Epithelial cell of esophagus (primary cell): Measurements from ENCODE around the gene TLE1.

Experiments used
- DNase-seq: peaks from one replicate; pipeline ENCODE4 v3.0.0; 2010; ENCODE audit warnings: low read depth
- H3K4me3 ChIP-seq: 2 replicates; pipeline ENCODE4 v1.5.1; 2011; ENCODE audit warnings: mild to moderate bottlenecking, low read length, control low read depth
- TF ChIP-seq, protein P1 (sequence below): IDR thresholded peaks from 2 replicates; pipeline ENCODE4 v1.5.1; 2011; ENCODE audit warnings: low read depth, mild to moderate bottlenecking, low read length, control low read depth, inconsistent platforms; ENCODE audit not compliant: insufficient read depth; ENCODE audit errors: missing control alignments

TLE1 gene

DNA sequence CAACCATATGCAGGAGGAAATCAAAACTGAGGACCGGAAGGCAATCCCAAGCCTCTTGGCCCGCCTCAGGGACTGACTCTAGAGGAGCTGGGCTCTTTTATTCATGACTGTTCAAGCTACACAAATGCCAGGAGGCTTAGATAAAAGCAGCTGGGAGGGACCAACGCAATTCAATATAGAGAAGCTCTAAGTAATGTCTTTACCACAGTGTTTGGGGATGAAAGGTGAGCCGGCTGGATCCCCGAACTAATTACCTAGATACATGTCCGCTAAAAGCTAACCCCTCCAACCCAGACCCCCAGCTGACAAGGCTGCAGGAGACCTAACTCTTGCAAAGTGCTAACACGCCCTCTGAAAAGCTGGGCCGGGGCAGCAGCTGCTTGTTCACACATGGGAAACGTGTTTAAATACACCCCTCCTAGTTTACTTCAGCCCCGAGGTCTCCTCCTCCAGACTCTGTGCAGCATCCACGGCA lies 67.5 kb downstream of the TLE1 start:
- no peak for DNase-seq
- H3K4me3 ChIP-seq: no peak overlapping the region
- TF ChIP-seq, protein P1, sequence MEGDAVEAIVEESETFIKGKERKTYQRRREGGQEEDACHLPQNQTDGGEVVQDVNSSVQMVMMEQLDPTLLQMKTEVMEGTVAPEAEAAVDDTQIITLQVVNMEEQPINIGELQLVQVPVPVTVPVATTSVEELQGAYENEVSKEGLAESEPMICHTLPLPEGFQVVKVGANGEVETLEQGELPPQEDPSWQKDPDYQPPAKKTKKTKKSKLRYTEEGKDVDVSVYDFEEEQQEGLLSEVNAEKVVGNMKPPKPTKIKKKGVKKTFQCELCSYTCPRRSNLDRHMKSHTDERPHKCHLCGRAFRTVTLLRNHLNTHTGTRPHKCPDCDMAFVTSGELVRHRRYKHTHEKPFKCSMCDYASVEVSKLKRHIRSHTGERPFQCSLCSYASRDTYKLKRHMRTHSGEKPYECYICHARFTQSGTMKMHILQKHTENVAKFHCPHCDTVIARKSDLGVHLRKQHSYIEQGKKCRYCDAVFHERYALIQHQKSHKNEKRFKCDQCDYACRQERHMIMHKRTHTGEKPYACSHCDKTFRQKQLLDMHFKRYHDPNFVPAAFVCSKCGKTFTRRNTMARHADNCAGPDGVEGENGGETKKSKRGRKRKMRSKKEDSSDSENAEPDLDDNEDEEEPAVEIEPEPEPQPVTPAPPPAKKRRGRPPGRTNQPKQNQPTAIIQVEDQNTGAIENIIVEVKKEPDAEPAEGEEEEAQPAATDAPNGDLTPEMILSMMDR: no peak

DNA sequence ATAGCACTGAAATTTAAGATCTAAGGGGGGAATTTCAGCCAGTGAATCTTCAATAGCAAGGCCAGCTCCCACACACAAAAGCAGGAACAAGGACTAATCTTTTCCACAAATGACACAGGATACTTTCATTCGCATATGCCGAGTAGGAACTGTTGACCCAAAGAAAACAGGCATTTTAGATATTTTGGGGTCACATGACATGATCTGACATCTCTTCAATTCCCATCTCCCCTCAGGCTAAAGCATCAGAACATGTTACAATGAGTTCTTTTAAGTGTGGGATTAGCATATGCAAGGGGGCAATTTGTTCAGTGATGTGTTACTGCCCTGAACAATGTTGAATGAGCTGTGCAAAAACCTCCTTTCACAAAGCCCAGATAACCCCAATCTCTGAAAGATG lies 68.2 kb downstream of the TLE1 start:
- TF ChIP-seq, protein P1: no peak
- H3K4me3 ChIP-seq: no peak overlapping the region
- DNase-seq: no peak

DNA sequence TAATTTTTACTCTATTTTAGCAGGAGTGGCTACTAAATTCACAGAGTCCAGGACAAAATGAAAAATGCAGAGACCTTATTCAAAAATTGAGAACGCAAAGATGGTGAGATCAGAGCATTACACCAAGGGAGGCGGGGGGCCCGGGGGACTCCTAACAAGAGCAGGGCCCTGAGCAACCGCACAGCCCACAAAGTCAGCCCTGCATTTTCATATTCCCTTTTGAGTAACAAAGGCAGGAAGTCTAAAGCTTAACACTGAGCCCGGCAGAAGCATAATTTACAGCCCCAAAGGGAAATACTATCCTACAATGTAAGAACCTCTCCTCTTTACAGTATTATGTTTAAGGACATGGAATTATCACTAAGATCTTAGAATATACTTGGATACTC lies 69.4 kb downstream of the TLE1 start:
- TF ChIP-seq, protein P1: no peak
- no peak for DNase-seq
- no peak overlapping the region for H3K4me3 ChIP-seq

DNA sequence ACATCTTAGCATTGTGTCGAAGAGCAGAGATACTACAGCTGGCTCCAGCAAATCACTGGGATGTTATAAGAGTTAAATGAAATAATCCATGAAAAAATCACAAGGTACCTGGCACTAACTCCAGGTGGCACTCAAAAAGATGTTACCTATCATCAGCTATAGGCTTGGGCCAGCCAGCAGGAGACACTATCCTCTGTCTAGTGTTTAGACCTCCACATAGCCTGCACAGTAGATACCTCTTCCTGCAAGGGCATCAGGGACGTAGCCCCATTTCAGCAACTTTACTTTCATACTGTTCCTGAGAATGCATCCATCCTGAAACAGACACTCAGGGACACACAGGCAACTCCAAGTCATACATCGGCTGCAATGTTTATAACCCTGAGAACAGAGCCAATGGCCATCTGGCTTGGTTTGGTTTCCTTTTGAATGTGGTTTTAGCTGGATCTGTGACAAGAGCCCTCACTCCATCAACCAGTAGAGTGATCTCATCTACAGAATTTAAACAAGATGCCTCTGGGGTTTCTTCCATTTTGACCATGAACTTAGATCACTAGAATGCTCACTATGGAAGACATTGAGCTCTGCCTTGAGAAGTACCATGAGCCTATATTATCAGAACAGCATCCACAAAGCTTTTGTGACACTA lies 69.9 kb downstream of the TLE1 start:
- TF ChIP-seq, protein P1: no peak
- no peak overlapping the region for H3K4me3 ChIP-seq
- no peak for DNase-seq

DNA sequence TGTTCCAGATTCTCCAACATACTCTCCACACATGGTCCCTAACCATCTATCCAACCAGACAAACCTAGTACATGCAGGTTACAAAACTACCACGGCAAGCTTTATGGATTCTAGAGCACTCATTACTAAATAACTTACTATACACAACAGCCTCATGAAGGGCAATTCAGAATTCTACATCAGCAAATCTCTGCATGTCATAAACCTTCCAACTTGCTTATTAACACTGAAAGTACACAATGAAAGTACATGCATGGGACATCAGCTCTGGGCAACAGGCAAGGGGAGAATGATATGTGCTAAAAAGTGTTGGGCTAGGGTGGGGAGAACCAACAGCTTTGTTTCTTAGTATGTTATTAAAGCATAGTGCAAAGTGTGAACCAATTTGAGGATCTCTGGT lies 70.4 kb downstream of the TLE1 start:
- no peak for DNase-seq
- TF ChIP-seq, protein P1: no peak
- no peak overlapping the region for H3K4me3 ChIP-seq

DNA sequence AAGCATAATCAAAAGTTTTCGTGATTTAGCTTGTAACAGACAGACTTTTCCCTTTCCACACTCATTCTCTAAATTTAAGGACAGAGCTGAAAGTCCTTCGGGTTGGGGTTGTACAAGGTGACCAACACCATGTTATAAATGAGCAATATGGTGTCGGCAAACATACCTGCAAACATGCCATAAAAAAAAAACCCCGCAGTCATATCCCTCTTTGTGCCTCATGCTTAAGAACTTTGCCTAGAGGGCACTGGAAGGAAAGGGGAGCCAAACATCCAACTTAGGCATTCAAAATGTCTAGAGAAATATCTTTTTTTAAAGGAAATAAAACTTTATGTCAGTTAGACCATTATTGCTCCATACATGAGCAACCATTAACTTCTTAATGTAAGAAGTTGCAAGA lies 73.2 kb downstream of the TLE1 start:
- TF ChIP-seq, protein P1: no peak
- no peak for DNase-seq
- H3K4me3 ChIP-seq: no peak overlapping the region

DNA sequence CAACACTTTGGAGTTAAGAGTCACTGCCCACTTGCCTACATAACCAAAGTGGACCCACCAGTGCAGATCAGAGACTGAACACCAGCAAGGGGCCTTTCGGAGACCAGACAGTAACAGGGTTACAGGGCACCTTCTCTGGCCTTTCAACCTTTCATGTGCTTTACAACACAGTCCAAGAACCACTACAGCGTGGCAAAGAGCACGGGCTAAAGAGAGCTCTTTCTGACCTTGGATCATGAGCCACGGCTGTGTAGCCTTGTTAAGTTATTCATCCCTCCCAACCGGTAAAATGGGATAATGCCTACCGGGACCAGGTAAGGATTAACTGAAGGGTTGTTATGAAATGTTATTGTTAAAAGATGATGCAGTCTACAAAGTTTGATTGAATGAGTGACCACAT lies 75.0 kb downstream of the TLE1 start:
- TF ChIP-seq, protein P1: no peak
- no peak overlapping the region for H3K4me3 ChIP-seq
- DNase-seq: no peak
